KOPT-K1 (cell line): ENCODE measurements around the gene SMYD1.
"Not testable (repeated sequence)": the region's sequence is repeated elsewhere in the genome, so short reads cannot be mapped to it uniquely, and the experiment has no call there.

Experiments
- H3K27ac ChIP-seq: fragments of 200-600 bp; sonication (generic); 2 replicates; pipeline ENCODE4 v1.5.1; 2016; ENCODE audit warnings: antibody characterized with exemption, mild to moderate bottlenecking, low read depth, low read length; ENCODE audit not compliant: poor library complexity, severe bottlenecking
- H3K36me3 ChIP-seq: fragments of 200-600 bp; sonication (generic); 2 replicates; pipeline ENCODE4 v1.5.1; 2017; ENCODE audit warnings: antibody characterized with exemption, mild to moderate bottlenecking, low read length, moderate library complexity; ENCODE audit not compliant: insufficient read depth
- H3K9me3 ChIP-seq: fragments of 200-600 bp; sonication (generic); 2 replicates; pipeline ENCODE4 v1.5.1; 2017; ENCODE audit warnings: antibody characterized with exemption, low read length, mild to moderate bottlenecking; ENCODE audit not compliant: insufficient read depth, poor library complexity, severe bottlenecking

The SMYD1 gene

GRCh38 chr2:88067598-88067997 is at the start of gene SMYD1:
Gene SMYD1, plus strand, starts transcription at chr2:88067825. Its CDS starts 40 bp downstream, at chr2:88067865.
- H3K9me3 ChIP-seq = no peaks in the 10 kb centered on the region
- no peaks in the 10 kb centered on the region for H3K36me3 ChIP-seq
- H3K27ac ChIP-seq = no peak within 1 kb of the TSS

GRCh38 chr2:88018077-88018805 is 49.4 kb upstream of the SMYD1 start:
- H3K9me3 ChIP-seq = peaks cover 14% of the 10 kb centered on the region
- not testable (repeated sequence) for H3K27ac ChIP-seq, H3K36me3 ChIP-seq

GRCh38 chr2:88018909-88019308 is 48.7 kb upstream of the SMYD1 start:
- Histone ChIP-seq H3K9me3 (peaks cover 14% of the 10 kb centered on the region), H3K36me3 (no peaks in the 10 kb centered on the region; the same call in 1 of the 2 replicates), H3K27ac (no peak overlapping the region)

- Histone ChIP-seq H3K9me3 (peaks cover 14% of the 10 kb centered on the region), H3K36me3 (no peaks in the 10 kb centered on the region; the same call in 1 of the 2 replicates), H3K27ac (no peak overlapping the region)
Observed at GRCh38 chr2:88019985-88020384, 47.6 kb upstream of the SMYD1 start.

- peaks cover 8% of the 10 kb centered on the region; the same call in 1 of the 2 replicates for H3K36me3 ChIP-seq
- peaks cover 14% of the 10 kb centered on the region for H3K9me3 ChIP-seq
- no peak overlapping the region for H3K27ac ChIP-seq
Observed at GRCh38 chr2:88022669-88022921, 45.0 kb upstream of the SMYD1 start.

GRCh38 chr2:88024509-88024908 is 43.1 kb upstream of the SMYD1 start:
- H3K9me3 ChIP-seq = peaks cover under 1% of the 10 kb centered on the region
- H3K27ac ChIP-seq = no peak overlapping the region
- peaks cover 17% of the 10 kb centered on the region for H3K36me3 ChIP-seq

GRCh38 chr2:88027697-88028389 is 39.8 kb upstream of the SMYD1 start:
- H3K9me3 ChIP-seq = no peaks in the 10 kb centered on the region
- H3K36me3 ChIP-seq = peaks cover 26% of the 10 kb centered on the region
- no peak overlapping the region for H3K27ac ChIP-seq

- peaks cover 33% of the 10 kb centered on the region for H3K36me3 ChIP-seq
Observed at GRCh38 chr2:88028931-88029330, 38.7 kb upstream of the SMYD1 start.

GRCh38 chr2:88032070-88032702 is 35.4 kb upstream of the SMYD1 start:
- Histone ChIP-seq H3K9me3 (no peaks in the 10 kb centered on the region), H3K27ac (no peak overlapping the region), H3K36me3 (peaks cover 36% of the 10 kb centered on the region)

More at GRCh38 chr2:88028931-88029330, 38.7 kb upstream of the SMYD1 start:
- Histone ChIP-seq H3K9me3 (no peaks in the 10 kb centered on the region), H3K27ac (no peak overlapping the region)

GRCh38 chr2:88036182-88036581 is 31.4 kb upstream of the SMYD1 start:
- H3K36me3 ChIP-seq = peaks cover 24% of the 10 kb centered on the region
- H3K9me3 ChIP-seq = no peaks in the 10 kb centered on the region
- H3K27ac ChIP-seq = no peak overlapping the region

- Histone ChIP-seq H3K27ac (no peak overlapping the region), H3K36me3 (peaks cover 24% of the 10 kb centered on the region), H3K9me3 (no peaks in the 10 kb centered on the region)
Observed at GRCh38 chr2:88036606-88037005, 31.0 kb upstream of the SMYD1 start.

- peaks cover 16% of the 10 kb centered on the region for H3K36me3 ChIP-seq
- no peak overlapping the region for H3K27ac ChIP-seq
- H3K9me3 ChIP-seq = no peaks in the 10 kb centered on the region
Observed at GRCh38 chr2:88038263-88039105, 29.1 kb upstream of the SMYD1 start.

- Histone ChIP-seq H3K36me3 (no peaks in the 10 kb centered on the region), H3K27ac (no peak overlapping the region), H3K9me3 (no peaks in the 10 kb centered on the region)
Observed at GRCh38 chr2:88042476-88042875, 25.1 kb upstream of the SMYD1 start.

- not testable (repeated sequence) for H3K36me3 ChIP-seq, H3K27ac ChIP-seq
Observed at GRCh38 chr2:88045561-88045960, 22.1 kb upstream of the SMYD1 start.

GRCh38 chr2:88048541-88048940 is 19.1 kb upstream of the SMYD1 start:
- no peak overlapping the region for H3K27ac ChIP-seq
- H3K36me3 ChIP-seq = peaks cover 24% of the 10 kb centered on the region
- H3K9me3 ChIP-seq = no peaks in the 10 kb centered on the region

More at GRCh38 chr2:88045561-88045960, 22.1 kb upstream of the SMYD1 start:
- H3K9me3 ChIP-seq = not testable (repeated sequence)
